IMR-90 (cell line): ENCODE measurements around the gene CDK5RAP2. TPM values are rescaled to one million over a fixed set of nuclear protein-coding genes. Genes with fewer than 3 reads are reported as not detected.

ENCODE experiments used
- ATAC-seq: fragments of 200-7000 bp; cut with Tn5 transposase; 2 replicates; pipeline ENCODE4 v1.9.1; 2020; ENCODE audit warnings: low read depth, mild to moderate bottlenecking, moderate library complexity
- BruUV-seq: library from RNA; stranded (reverse); fragments of 400-500 nt; replicated peaks from 2 replicates; lab custom pipeline; 2021; lab: Mats Ljungman, UMichigan
- CTCF ChIA-PET: fragments of 300-600 bp; formaldehyde crosslinking; extraction: SDS; loops from one replicate; lab custom pipeline; 2021; ENCODE audit warnings: antibody characterized with exemption; lab: Yijun Ruan, JAX
- POLR2A ChIA-PET: fragments of 300-600 bp; sonication (Branson Sonifier 250); formaldehyde crosslinking; loops from one replicate; lab custom pipeline; 2022; ENCODE audit warnings: antibody characterized with exemption; ENCODE audit not compliant: unreplicated experiment; lab: Charles Lee
- DNase-seq: peaks from one replicate; pipeline ENCODE4 v3.0.0; 2013
- H2AFZ ChIP-seq: replicated peaks from 2 replicates; pipeline ENCODE3; 2013; ENCODE audit warnings: low read length, mild to moderate bottlenecking; ENCODE audit not compliant: poor library complexity
- H2AK5ac ChIP-seq: 2 replicates; pipeline ENCODE4 v1.6.1; 2013; ENCODE audit warnings: low read depth, low read length, inconsistent platforms
- H2AK9ac ChIP-seq: replicated peaks from 2 replicates; pipeline ENCODE3; 2013; ENCODE audit warnings: mild to moderate bottlenecking, low read depth, low read length, moderate library complexity; ENCODE audit not compliant: poor library complexity
- H2BK120ac ChIP-seq: 2 replicates; pipeline ENCODE4 v1.6.1; 2013; ENCODE audit warnings: low read depth, low read length, inconsistent platforms
- H2BK15ac ChIP-seq: 3 replicates; pipeline ENCODE4 v1.6.1; 2013; ENCODE audit warnings: low read depth, low read length, inconsistent platforms
- H2BK20ac ChIP-seq: 2 replicates; pipeline ENCODE4 v1.6.1; 2013; ENCODE audit warnings: low read depth, mild to moderate bottlenecking, inconsistent platforms, low read length, moderate library complexity
- H2BK5ac ChIP-seq: 2 replicates; pipeline ENCODE4 v1.6.1; 2013; ENCODE audit warnings: mild to moderate bottlenecking, low read depth, low read length, inconsistent platforms; ENCODE audit not compliant: poor library complexity, severe bottlenecking
- H3K14ac ChIP-seq: replicated peaks from 2 replicates; pipeline ENCODE4 v1.6.1; 2013; ENCODE audit warnings: low read depth, low read length, inconsistent platforms
- H3K18ac ChIP-seq: 2 replicates; pipeline ENCODE4 v1.6.1; 2013; ENCODE audit warnings: low read depth, low read length, control low read depth
- H3K23ac ChIP-seq: 2 replicates; pipeline ENCODE4 v1.6.1; 2013; ENCODE audit warnings: low read depth, low read length, inconsistent platforms
- H3K27ac ChIP-seq: 2 replicates; pipeline ENCODE4 v1.5.1; 2013; ENCODE audit warnings: mild to moderate bottlenecking, control low read depth, low read length; ENCODE audit not compliant: insufficient read depth
- H3K27me3 ChIP-seq: 2 replicates; pipeline ENCODE4 v1.6.1; 2013; ENCODE audit warnings: low read length; ENCODE audit not compliant: control insufficient read depth, insufficient read depth
- H3K36me3 ChIP-seq: 2 replicates; pipeline ENCODE4 v1.6.1; 2013; ENCODE audit warnings: low read length, mixed read lengths; ENCODE audit not compliant: control insufficient read depth, insufficient read depth
- H3K4ac ChIP-seq: 2 replicates; pipeline ENCODE4 v1.6.1; 2013; ENCODE audit warnings: low read depth, low read length, inconsistent platforms
- H3K4me1 ChIP-seq: 2 replicates; pipeline ENCODE4 v1.6.1; 2013; ENCODE audit warnings: low read length, mixed read lengths; ENCODE audit not compliant: control insufficient read depth, insufficient read depth
- H3K4me2 ChIP-seq: 2 replicates; pipeline ENCODE4 v1.6.1; 2013; ENCODE audit warnings: low read depth, mild to moderate bottlenecking, control low read depth, low read length, moderate library complexity
- H3K4me3 ChIP-seq: 2 replicates; pipeline ENCODE4 v1.5.1; 2013; ENCODE audit warnings: low read depth, mild to moderate bottlenecking, control low read depth, low read length, moderate library complexity; ENCODE audit not compliant: insufficient read depth
- H3K56ac ChIP-seq: 2 replicates; pipeline ENCODE4 v1.6.1; 2013; ENCODE audit warnings: low read length, inconsistent platforms; ENCODE audit not compliant: insufficient read depth; ENCODE audit errors: extremely low read depth
- H3K79me1 ChIP-seq, 2 experiments: 2 replicates each; pipeline ENCODE4 v1.6.1; 2013; ENCODE audit warnings: low read length in 2 of 2, inconsistent platforms in 1 of 2, low read depth in 1 of 2
- H3K9ac ChIP-seq: 2 replicates; pipeline ENCODE4 v1.6.1; 2013; ENCODE audit warnings: low read depth, low read length, control low read depth
- H3K9me1 ChIP-seq: 2 replicates; pipeline ENCODE4 v1.6.1; 2013; ENCODE audit warnings: low read length, inconsistent platforms; ENCODE audit not compliant: insufficient read depth
- H3K9me3 ChIP-seq: 2 replicates; pipeline ENCODE4 v1.6.1; 2013; ENCODE audit warnings: low read length; ENCODE audit not compliant: control insufficient read depth, insufficient read depth
- H4K20me1 ChIP-seq: 2 replicates; pipeline ENCODE4 v1.6.1; 2013; ENCODE audit warnings: low read length, inconsistent platforms; ENCODE audit not compliant: insufficient read depth
- H4K5ac ChIP-seq: 2 replicates; pipeline ENCODE4 v1.6.1; 2013; ENCODE audit warnings: mild to moderate bottlenecking, low read depth, low read length, control low read depth
- H4K8ac ChIP-seq, 2 experiments: 2 replicates each; pipeline ENCODE4 v1.6.1; 2013; ENCODE audit warnings: low read depth in 2 of 2, low read length in 2 of 2, control low read depth in 1 of 2, inconsistent platforms in 1 of 2
- H4K91ac ChIP-seq: 2 replicates; pipeline ENCODE4 v1.6.1; 2013; ENCODE audit warnings: low read depth, low read length, inconsistent platforms; ENCODE audit not compliant: insufficient read depth
- BHLHE40 ChIP-seq: fragments of 150-350 bp; IDR thresholded peaks from 2 replicates; pipeline ENCODE4 v1.6.1; 2016; ENCODE audit warnings: mild to moderate bottlenecking, low read depth, low read length
- CEBPB ChIP-seq: IDR thresholded peaks from 2 replicates; pipeline ENCODE4 v1.6.1; 2012; ENCODE audit warnings: low read depth, low read length, improper control_type of control experiment
- CHD1 ChIP-seq: IDR thresholded peaks from 2 replicates; pipeline ENCODE4 v1.6.1; 2012; ENCODE audit warnings: low read depth, low read length, improper control_type of control experiment
- CTCF ChIP-seq: conservative IDR thresholded peaks from 2 replicates; pipeline ENCODE4 v1.5.1; 2012; ENCODE audit warnings: mild to moderate bottlenecking, low read depth, low read length, improper control_type of control experiment
- FOS ChIP-seq: fragments of 150-350 bp; IDR thresholded peaks from 2 replicates; pipeline ENCODE4 v1.6.1; 2016; ENCODE audit warnings: low read depth, low read length
- MAFK ChIP-seq: IDR thresholded peaks from 2 replicates; pipeline ENCODE4 v1.6.1; 2012; ENCODE audit warnings: low read depth, low read length, improper control_type of control experiment
- MAZ ChIP-seq: IDR thresholded peaks from 2 replicates; pipeline ENCODE4 v1.6.1; 2012; ENCODE audit warnings: low read depth, mild to moderate bottlenecking, low read length, improper control_type of control experiment, moderate library complexity, borderline replicate concordance
- MXI1 ChIP-seq: IDR thresholded peaks from 2 replicates; pipeline ENCODE4 v1.6.1; 2012; ENCODE audit warnings: low read depth, mild to moderate bottlenecking, low read length, moderate library complexity, borderline replicate concordance
- NFE2L2 ChIP-seq: fragments of 150-350 bp; IDR thresholded peaks from 2 replicates; pipeline ENCODE4 v1.6.1; 2016; ENCODE audit warnings: low read depth, mild to moderate bottlenecking, low read length
- POLR2A ChIP-seq: IDR thresholded peaks from 2 replicates; pipeline ENCODE4 v1.6.1; 2012; ENCODE audit warnings: mild to moderate bottlenecking, low read depth, low read length
- RAD21 ChIP-seq: IDR thresholded peaks from 2 replicates; pipeline ENCODE4 v1.6.1; 2012; ENCODE audit warnings: low read length, improper control_type of control experiment
- RCOR1 ChIP-seq: IDR thresholded peaks from 2 replicates; pipeline ENCODE4 v1.6.1; 2012; ENCODE audit warnings: mild to moderate bottlenecking, low read length, improper control_type of control experiment; ENCODE audit not compliant: insufficient replicate concordance
- RFX5 ChIP-seq: IDR thresholded peaks from 2 replicates; pipeline ENCODE4 v1.8.0; 2012; ENCODE audit warnings: low read depth, mild to moderate bottlenecking, low read length, moderate library complexity
- SMC3 ChIP-seq: fragments of 150-350 bp; IDR thresholded peaks from 2 replicates; pipeline ENCODE4 v1.6.1; 2016; ENCODE audit warnings: low read depth, mild to moderate bottlenecking, antibody characterized with exemption, low read length, moderate library complexity
- WGBS, 2 experiments: methylation state at CpG; one replicate each; pipeline versions ENCODE4 v1.1.5 to v1.1.7; 2013; ENCODE audit warnings: missing lambda C conversion rate in 2 of 2; ENCODE audit not compliant: insufficient read length in 1 of 2; ENCODE audit errors: extremely low coverage in 2 of 2; 5-methylcytosine and 5-hydroxymethylcytosine counted together
- dilution Hi-C: fragments of 300-500 bp; cut with HindIII; formaldehyde crosslinking; loops from one replicate; pipeline ENCODE4 v1.14.3; 2018; ENCODE audit warnings: low sequenced_read_pairs; ENCODE audit not compliant: unreplicated experiment
- in situ Hi-C: fragments of 300-500 bp; cut with MboI; formaldehyde crosslinking; loops from 3 replicates; pipeline ENCODE4 v1.14.3; 2019; ENCODE audit warnings: low sequenced_read_pairs, inconsistent platforms, mixed read lengths
- intact Hi-C: fragments of 100-400 bp; cut with micrococcal nuclease; formaldehyde crosslinking; loops from 2 replicates; pipeline ENCODE4 v1.10.0; 2022
- polyA plus RNA-seq, 3 experiments: library from polyadenylated mRNA; depleted of rRNA; stranded (reverse); fragments of >200 nt; gene quantifications; 2 replicates each; pipeline ENCODE4 v1.2.3, GENCODE V29; 2012; ENCODE audit warnings: low replicate concordance in 1 of 3
- total RNA-seq: library from RNA; depleted of rRNA; stranded (reverse); fragments of >200 nt; gene quantifications from 2 replicates; pipeline ENCODE4 v1.2.3, GENCODE V29; 2012
- TF ChIP-seq, protein P1 (sequence below): fragments of 150-350 bp; IDR thresholded peaks from 2 replicates; pipeline ENCODE4 v1.6.1; 2017; ENCODE audit warnings: mild to moderate bottlenecking, antibody characterized with exemption, low read length, low read depth
- TF ChIP-seq, protein P2 (sequence below): fragments of 150-350 bp; IDR thresholded peaks from 2 replicates; pipeline ENCODE4 v1.6.1; 2016; ENCODE audit warnings: low read depth, mild to moderate bottlenecking, low read length, moderate library complexity, borderline replicate concordance

CDK5RAP2 gene
- total and polyA plus RNA-seq, 2 of the 4 experiments (the other 2 are of a cell fraction), result 29.5 to 31.7 TPM

- H3K4me1 ChIP-seq, result peaks cover 5% of the 10 kb centered on the region
- no peak overlapping the region for H2BK20ac ChIP-seq
- H2BK5ac ChIP-seq, result no peak overlapping the region
- no peak overlapping the region for H4K91ac ChIP-seq
- H3K36me3 ChIP-seq, result peaks cover 5% of the 10 kb centered on the region
- dilution Hi-C loops (no loop called here), in situ Hi-C loops (no loop called here), intact Hi-C loops (no loop called here)
- no peak overlapping the region for H3K56ac ChIP-seq
- H3K9me1 ChIP-seq, result peaks cover 6% of the 10 kb centered on the region
- no peak overlapping the region for H2AK9ac ChIP-seq
- no peak for TF ChIP-seq RFX5
- no peak for TF ChIP-seq BHLHE40
- TF ChIP-seq CHD1, result no peak
- no peak for TF ChIP-seq NFE2L2
- TF ChIP-seq MAFK, result no peak
- no peak for TF ChIP-seq RAD21
- TF ChIP-seq CEBPB, result no peak
- TF ChIP-seq MXI1, result no peak
- TF ChIP-seq, protein P1, sequence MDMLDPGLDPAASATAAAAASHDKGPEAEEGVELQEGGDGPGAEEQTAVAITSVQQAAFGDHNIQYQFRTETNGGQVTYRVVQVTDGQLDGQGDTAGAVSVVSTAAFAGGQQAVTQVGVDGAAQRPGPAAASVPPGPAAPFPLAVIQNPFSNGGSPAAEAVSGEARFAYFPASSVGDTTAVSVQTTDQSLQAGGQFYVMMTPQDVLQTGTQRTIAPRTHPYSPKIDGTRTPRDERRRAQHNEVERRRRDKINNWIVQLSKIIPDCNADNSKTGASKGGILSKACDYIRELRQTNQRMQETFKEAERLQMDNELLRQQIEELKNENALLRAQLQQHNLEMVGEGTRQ, result no peak
- TF ChIP-seq MAZ, result no peak
- no peak for TF ChIP-seq POLR2A
- TF ChIP-seq, protein P2, sequence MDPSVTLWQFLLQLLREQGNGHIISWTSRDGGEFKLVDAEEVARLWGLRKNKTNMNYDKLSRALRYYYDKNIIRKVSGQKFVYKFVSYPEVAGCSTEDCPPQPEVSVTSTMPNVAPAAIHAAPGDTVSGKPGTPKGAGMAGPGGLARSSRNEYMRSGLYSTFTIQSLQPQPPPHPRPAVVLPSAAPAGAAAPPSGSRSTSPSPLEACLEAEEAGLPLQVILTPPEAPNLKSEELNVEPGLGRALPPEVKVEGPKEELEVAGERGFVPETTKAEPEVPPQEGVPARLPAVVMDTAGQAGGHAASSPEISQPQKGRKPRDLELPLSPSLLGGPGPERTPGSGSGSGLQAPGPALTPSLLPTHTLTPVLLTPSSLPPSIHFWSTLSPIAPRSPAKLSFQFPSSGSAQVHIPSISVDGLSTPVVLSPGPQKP, result no peak
- no peak for TF ChIP-seq SMC3
- no peak for TF ChIP-seq FOS
- no peak for TF ChIP-seq RCOR1
- TF ChIP-seq CTCF, result no peak
- WGBS, 2 experiments, result no CpG with 5 or more reads among the region's 2 CpGs
- ChIA-PET CTCF (interaction anchor here (0.6 kb wide), 1 partner anchor 309 kb away, joined by 3 read pairs; no protein-coding TSS in a partner anchor), POLR2A (no interaction called here)
- H3K23ac ChIP-seq, result no peak overlapping the region
- peaks cover 4 to 15% of the 10 kb centered on the region in 2 experiments; a peak in 1 of 4 replicates for H3K79me1 ChIP-seq
- H3K9ac ChIP-seq, result no peak overlapping the region
- H3K4ac ChIP-seq, result no peak overlapping the region
- no peaks in the 10 kb centered on the region; the same call in 1 of the 2 replicates for H4K20me1 ChIP-seq
- no peak overlapping the region for H2BK15ac ChIP-seq
- ATAC-seq, result no peak
- H4K5ac ChIP-seq, result no peak overlapping the region
- no peak overlapping the region for H2BK120ac ChIP-seq
- no peak overlapping the region for H4K8ac ChIP-seq
- H3K4me2 ChIP-seq, result no peak overlapping the region
- H3K18ac ChIP-seq, result no peak overlapping the region
- H3K27me3 ChIP-seq, result no peaks in the 10 kb centered on the region
- H3K9me3 ChIP-seq, result no peaks in the 10 kb centered on the region
- no peak overlapping the region for H3K4me3 ChIP-seq
- BruUV-seq, result no TSS peak
- no peak overlapping the region for H2AFZ ChIP-seq
- H3K14ac ChIP-seq, result no peak overlapping the region
- DNase-seq, result no peak
- no peak overlapping the region for H3K27ac ChIP-seq
- no peak overlapping the region for H2AK5ac ChIP-seq
These were observed 98.1 kb downstream of the CDK5RAP2 start for GRCh38 chr9:120481846-120482245.
